ENCODE data around the gene STAB1. TPM values are rescaled to one million over a fixed set of nuclear protein-coding genes. Genes with fewer than 3 reads are reported as not detected.
A peak's percentile ranks its signal among the peaks of the same experiment; 100 is the strongest.

Gene STAB1
- polyA plus RNA-seq, 3 donors = 3.8 to 535 (median 15.8) TPM

DNA sequence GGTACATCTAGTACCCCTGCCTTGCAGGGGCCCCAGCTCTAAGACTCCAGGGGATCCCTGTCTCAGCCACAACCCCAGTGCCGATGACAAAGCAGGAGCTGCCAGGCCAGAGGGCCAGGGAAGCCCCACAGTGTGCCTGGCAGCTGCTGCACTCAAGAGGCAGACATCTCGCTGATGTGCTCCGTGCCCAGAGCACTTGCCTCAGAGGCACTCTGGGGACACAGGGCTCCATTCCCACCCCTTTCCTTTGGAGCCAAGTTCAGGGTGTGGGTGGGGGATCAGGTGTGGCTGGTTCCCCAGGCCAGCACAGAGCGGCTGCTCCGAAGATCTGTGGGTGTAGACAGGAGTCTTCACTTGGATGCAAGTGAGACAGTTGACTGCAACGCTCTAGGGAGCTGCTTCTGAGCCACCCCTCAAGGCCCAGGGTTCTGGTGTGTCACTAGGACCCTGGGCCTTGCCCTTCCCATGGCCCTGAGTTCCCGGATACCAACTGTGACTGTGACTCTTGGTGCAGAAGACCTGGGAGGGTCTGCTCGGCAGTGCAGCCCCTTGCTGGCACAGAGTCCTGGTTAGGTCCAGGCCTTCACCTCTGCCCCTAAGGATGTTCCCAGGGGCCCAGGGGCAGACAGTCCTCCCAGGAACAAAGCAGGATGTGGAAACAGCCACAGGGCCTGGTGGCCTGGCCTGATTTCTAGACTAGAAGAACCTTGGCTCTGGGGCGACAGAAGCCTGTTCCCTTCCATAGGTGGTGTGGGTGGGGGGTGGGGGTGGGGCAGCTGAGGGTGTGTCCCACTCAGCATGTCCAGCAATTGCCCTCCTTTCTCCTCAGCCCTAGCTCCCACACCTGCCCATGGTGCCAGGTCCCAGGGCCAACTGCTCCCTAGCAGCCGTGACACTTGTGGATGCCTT is 36.0 kb downstream of the STAB1 start:
- 92% methylated on average over 7 of the region's 10 CpGs for WGBS (ENCODE audit: insufficient coverage)
- Mint-ChIP-seq H3K4me3 (no peak overlapping the region), H3K27ac (no peak overlapping the region), H3K36me3 (peaks cover 6 to 19% of the 10 kb centered on the region in 2 donors), H3K27me3 (ENCODE audit: low read depth in 3 of 3) (peaks cover 6 to 17% (median 15%) of the 10 kb centered on the region in 3 donors), H3K9me3 (no peaks in the 10 kb centered on the region), H3K4me1 (peaks cover 24% of the 10 kb centered on the region)
- no peak overlapping the region for H3K9ac ChIP-seq (ENCODE audit: insufficient read depth, low read length, poor library complexity, severe bottlenecking)
- DNase-seq = no peak
- intact Hi-C loops (cut with micrococcal nuclease) = loop anchor here (5.0 to 10.0 kb wide), 4 partner anchors 34 to 1146 kb away; partner anchors contain the start of genes GNL3 (in 1 of the 2), MANF (in 1 of the 2), PBRM1 (in 1 of the 2) and STAB1 (in 1 of the 2)
- no peak overlapping the region for H3K27ac ChIP-seq (ENCODE audit: low read depth in 1 of 2, low read length in 2 of 2)
- peaks cover 26 to 42% of the 10 kb centered on the region in 2 donors for H3K4me1 ChIP-seq (ENCODE audit: control insufficient read depth in 1 of 2, insufficient read depth in 2 of 2, low read length in 2 of 2)
- H3K36me3 ChIP-seq (replicated peaks in 1 of 2; ENCODE audit: control insufficient read depth in 1 of 2, insufficient read depth in 2 of 2, low read length in 2 of 2) = peaks cover 9 to 25% of the 10 kb centered on the region in 2 donors
- H3K9me3 ChIP-seq (replicated peaks in 1 of 2; ENCODE audit: control insufficient read depth in 1 of 2, insufficient read depth in 1 of 2, low read length in 2 of 2) = no peaks in the 10 kb centered on the region
- H3K27me3 ChIP-seq (ENCODE audit: control insufficient read depth in 2 of 2, insufficient read depth in 2 of 2, low read length in 2 of 2) = peaks cover 0 to 4% of the 10 kb centered on the region in 2 donors
- H3K4me2 ChIP-seq (replicated peaks; ENCODE audit: extremely low read depth, low read length, poor library complexity, severe bottlenecking) = peak overlapping the region; percentile 94
- no peak overlapping the region for H3K4me3 ChIP-seq (replicated peaks in 1 of 3; ENCODE audit: low read depth in 2 of 3, low read length in 3 of 3)
- H4K20me1 ChIP-seq (ENCODE audit: insufficient read depth, low read length) = no peaks in the 10 kb centered on the region
- H2AFZ ChIP-seq (ENCODE audit: insufficient read depth, low read depth, low read length, poor library complexity, severe bottlenecking) = no peak overlapping the region
- H3K79me2 ChIP-seq (ENCODE audit: insufficient read depth, low read length) = peaks cover 33% of the 10 kb centered on the region
- TF ChIP-seq, protein P1, sequence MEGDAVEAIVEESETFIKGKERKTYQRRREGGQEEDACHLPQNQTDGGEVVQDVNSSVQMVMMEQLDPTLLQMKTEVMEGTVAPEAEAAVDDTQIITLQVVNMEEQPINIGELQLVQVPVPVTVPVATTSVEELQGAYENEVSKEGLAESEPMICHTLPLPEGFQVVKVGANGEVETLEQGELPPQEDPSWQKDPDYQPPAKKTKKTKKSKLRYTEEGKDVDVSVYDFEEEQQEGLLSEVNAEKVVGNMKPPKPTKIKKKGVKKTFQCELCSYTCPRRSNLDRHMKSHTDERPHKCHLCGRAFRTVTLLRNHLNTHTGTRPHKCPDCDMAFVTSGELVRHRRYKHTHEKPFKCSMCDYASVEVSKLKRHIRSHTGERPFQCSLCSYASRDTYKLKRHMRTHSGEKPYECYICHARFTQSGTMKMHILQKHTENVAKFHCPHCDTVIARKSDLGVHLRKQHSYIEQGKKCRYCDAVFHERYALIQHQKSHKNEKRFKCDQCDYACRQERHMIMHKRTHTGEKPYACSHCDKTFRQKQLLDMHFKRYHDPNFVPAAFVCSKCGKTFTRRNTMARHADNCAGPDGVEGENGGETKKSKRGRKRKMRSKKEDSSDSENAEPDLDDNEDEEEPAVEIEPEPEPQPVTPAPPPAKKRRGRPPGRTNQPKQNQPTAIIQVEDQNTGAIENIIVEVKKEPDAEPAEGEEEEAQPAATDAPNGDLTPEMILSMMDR (IDR thresholded peaks at IDR 0.05) = no peak

DNA sequence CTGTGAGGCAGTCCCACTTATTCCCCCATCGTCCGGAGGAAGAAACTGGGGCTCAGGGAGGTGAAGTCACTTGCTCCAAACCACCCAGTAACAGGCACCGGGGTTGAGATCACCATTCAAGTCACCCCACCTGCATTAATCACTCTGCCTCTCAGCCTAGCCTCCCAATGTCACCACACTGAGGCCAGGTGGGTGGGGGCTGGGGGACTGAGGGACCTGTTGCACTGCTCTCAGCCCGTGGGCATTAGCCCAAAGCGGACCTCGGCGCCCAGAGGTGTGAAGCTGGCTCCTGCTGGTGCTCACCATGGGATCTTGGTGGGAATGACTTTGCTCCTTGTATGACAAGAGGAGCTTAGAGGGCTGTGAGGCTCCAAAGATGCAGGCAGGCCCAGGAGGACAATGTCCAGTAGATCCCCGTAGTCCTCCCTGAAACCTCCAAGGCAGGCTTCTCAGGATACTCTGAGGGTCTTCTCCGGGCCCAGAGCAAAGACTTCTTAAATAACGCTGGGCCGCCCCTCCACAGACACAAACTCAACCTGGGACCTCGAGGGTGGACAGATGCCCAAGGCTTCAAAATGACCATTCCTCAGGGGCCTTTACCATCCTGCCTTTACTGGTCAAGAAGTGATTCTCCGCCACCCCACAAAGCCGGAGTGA is 36.9 kb downstream of the STAB1 start:
- Histone ChIP-seq H2AFZ (ENCODE audit: insufficient read depth, low read depth, low read length, poor library complexity, severe bottlenecking) (peak overlapping the region; percentile 88), H3K4me3 (replicated peaks in 1 of 3; ENCODE audit: low read depth in 2 of 3, low read length in 3 of 3) (peak overlapping the region in 1 of 3 experiments; percentile 78), H3K9ac (ENCODE audit: insufficient read depth, low read length, poor library complexity, severe bottlenecking) (peak overlapping the region; percentile 61), H3K36me3 (replicated peaks in 1 of 2; ENCODE audit: control insufficient read depth in 1 of 2, insufficient read depth in 2 of 2, low read length in 2 of 2) (peaks cover 9 to 17% of the 10 kb centered on the region in 2 donors), H3K27me3 (ENCODE audit: control insufficient read depth in 2 of 2, insufficient read depth in 2 of 2, low read length in 2 of 2) (peaks cover 0 to 4% of the 10 kb centered on the region in 2 donors), H4K20me1 (ENCODE audit: insufficient read depth, low read length) (peaks cover 2% of the 10 kb centered on the region), H3K4me2 (replicated peaks; ENCODE audit: extremely low read depth, low read length, poor library complexity, severe bottlenecking) (peak overlapping the region; percentile 94), H3K4me1 (ENCODE audit: control insufficient read depth in 1 of 2, insufficient read depth in 2 of 2, low read length in 2 of 2) (peaks cover 30 to 50% of the 10 kb centered on the region in 2 donors), H3K9me3 (replicated peaks in 1 of 2; ENCODE audit: control insufficient read depth in 1 of 2, insufficient read depth in 1 of 2, low read length in 2 of 2) (no peaks in the 10 kb centered on the region), H3K27ac (ENCODE audit: low read depth in 1 of 2, low read length in 2 of 2) (no peak overlapping the region), H3K79me2 (ENCODE audit: insufficient read depth, low read length) (peaks cover 37% of the 10 kb centered on the region)
- intact Hi-C loops (cut with micrococcal nuclease) = loop anchor here (5.0 to 10.0 kb wide), 4 partner anchors 35 to 1147 kb away; partner anchors contain the start of genes GNL3 (in 1 of the 2), MANF (in 1 of the 2), PBRM1 (in 1 of the 2) and STAB1 (in 1 of the 2)
- DNase-seq = peak in 1 of 3 donors; percentile 2
- Mint-ChIP-seq H3K9me3 (no peaks in the 10 kb centered on the region), H3K4me1 (peaks cover 28% of the 10 kb centered on the region), H3K27ac (peak overlapping the region in 1 of 7 donors; percentile 46), H3K27me3 (ENCODE audit: low read depth in 3 of 3) (peaks cover 6 to 17% (median 15%) of the 10 kb centered on the region in 3 donors), H3K4me3 (peak overlapping the region; percentile 70 to 88), H3K36me3 (peaks cover 6 to 15% of the 10 kb centered on the region in 2 donors)
- TF ChIP-seq, protein P1 (IDR thresholded peaks at IDR 0.05) = no peak
- WGBS (ENCODE audit: insufficient coverage) = 94% methylated on average over 13 of the region's 14 CpGs

All from CD14-positive monocyte (primary cell).